K562 (cell line): Measurements from ENCODE around the gene CLDN1. TPM values are rescaled to one million over a fixed set of nuclear protein-coding genes. Genes with fewer than 3 reads are reported as not detected.

Experiments
- ATAC-seq: fragments of 200-7000 bp; cut with Tn5 transposase; 3 replicates; pipeline ENCODE4 v1.9.1; 2020; ENCODE audit warnings: moderate library complexity
- BruUV-seq: library from RNA; stranded (reverse); fragments of 400-500 nt; replicated peaks from 2 replicates; lab custom pipeline; 2021; lab: Mats Ljungman, UMichigan
- CTCF ChIA-PET: fragments of 300-600 bp; formaldehyde crosslinking; extraction: SDS; loops from one replicate; lab custom pipeline; 2021; ENCODE audit warnings: low intra/inter-chr PET ratio; lab: Yijun Ruan, JAX
- POLR2A ChIA-PET: fragments of 300-600, 350-650 bp; sonication (Branson Sonifier 250); formaldehyde crosslinking; extraction: SDS; loops from one replicate; lab custom pipeline; 2021; ENCODE audit warnings: antibody characterized with exemption, inconsistent platforms; lab: Yijun Ruan, JAX
- DNase-seq, 4 experiments: peaks; one replicate each; pipeline versions ENCODE4 v3.0.0 to v3.0.0-alpha.2; 2011 to 2018; ENCODE audit warnings: low spot score in 3 of 4, mixed read lengths in 3 of 4; ENCODE audit errors: extremely low read depth in 1 of 4
- FAIRE-seq: peaks from 2 replicates; lab custom pipeline; 2011; peaks lifted over from hg19 to GRCh38; lab: Jason Lieb, UNC
- H2AFZ ChIP-seq: 2 replicates; pipeline ENCODE4 v1.6.0; 2011; ENCODE audit warnings: low read depth, low read length, control low read depth, inconsistent platforms
- H3K27ac ChIP-seq: fragments of 200-600 bp; 3 replicates; pipeline ENCODE4 v1.8.0; 2011; ENCODE audit warnings: low read depth, mild to moderate bottlenecking, control low read depth, inconsistent platforms, low read length, moderate library complexity, mixed read lengths; ENCODE audit errors: extremely low read depth
- H3K27me3 ChIP-seq, 2 experiments: fragments of 300-600 bp in 1 of 2; 2 replicates in 1 of 2; 3 replicates in 1 of 2; pipeline versions ENCODE4 v1.6.0 to v1.8.0; 2011; ENCODE audit warnings: inconsistent platforms in 2 of 2, low read length in 2 of 2, mild to moderate bottlenecking in 1 of 2, mixed read lengths in 1 of 2, moderate library complexity in 1 of 2; ENCODE audit not compliant: control insufficient read depth in 2 of 2, insufficient read depth in 2 of 2
- H3K36me3 ChIP-seq: fragments of 300-600 bp; 3 replicates; pipeline ENCODE4 v1.8.0; 2011; ENCODE audit warnings: mild to moderate bottlenecking, low read length, inconsistent platforms; ENCODE audit not compliant: control insufficient read depth, insufficient read depth
- H3K4me1 ChIP-seq, 2 experiments: fragments of 200-600 bp in 1 of 2; replicated peaks in 1 of 2; 2 replicates in 1 of 2; 3 replicates in 1 of 2; pipeline versions ENCODE4 v1.5.1 to v1.8.0; 2011; ENCODE audit warnings: inconsistent platforms in 2 of 2, low read length in 2 of 2, mild to moderate bottlenecking in 1 of 2, mixed read lengths in 1 of 2, moderate library complexity in 1 of 2; ENCODE audit not compliant: control insufficient read depth in 2 of 2, insufficient read depth in 2 of 2
- H3K4me2 ChIP-seq: 2 replicates; pipeline ENCODE4 v1.6.1; 2011; ENCODE audit warnings: low read length, control low read depth, inconsistent platforms, mixed read lengths; ENCODE audit not compliant: insufficient read depth
- H3K4me3 ChIP-seq: fragments of 200-600 bp; sonication (generic), shearing (Covaris generic); 2 replicates; pipeline ENCODE4 v1.5.1; 2016; ENCODE audit warnings: control low read depth, inconsistent platforms
- H3K79me2 ChIP-seq: fragments of 200-600 bp; 3 replicates; pipeline ENCODE4 v1.8.0; 2011; ENCODE audit warnings: low read length, inconsistent platforms; ENCODE audit not compliant: control insufficient read depth, insufficient read depth
- H3K9ac ChIP-seq, 2 experiments: 2 replicates each; pipeline versions ENCODE4 v1.6.0 to v1.6.1; 2011; ENCODE audit warnings: low read depth in 2 of 2, low read length in 2 of 2, control low read depth in 1 of 2, inconsistent platforms in 1 of 2, mild to moderate bottlenecking in 1 of 2, mixed read lengths in 1 of 2; ENCODE audit not compliant: insufficient read depth in 1 of 2
- H3K9me1 ChIP-seq: one replicate; pipeline ENCODE4 v1.6.0; 2011; ENCODE audit warnings: inconsistent platforms, mild to moderate bottlenecking, low read length, moderate library complexity; ENCODE audit not compliant: control insufficient read depth, insufficient read depth
- H3K9me3 ChIP-seq: replicated peaks from 2 replicates; pipeline ENCODE4 v1.5.1; 2011; ENCODE audit warnings: low read depth, low read length, inconsistent platforms; ENCODE audit not compliant: control insufficient read depth, insufficient read depth
- H4K20me1 ChIP-seq: replicated peaks from 2 replicates; pipeline ENCODE4 v1.6.1; 2011; ENCODE audit warnings: low read length, inconsistent platforms, mixed read lengths; ENCODE audit not compliant: control insufficient read depth, insufficient read depth
- ETV5 ChIP-seq: sonication (generic); formaldehyde crosslinking; IDR thresholded peaks from 2 replicates; pipeline ENCODE4 v1.4.0; 2020; ENCODE audit warnings: low read depth, mild to moderate bottlenecking, missing genetic modification reagents
- IRF9 ChIP-seq: fragments of 450-650 bp; IDR thresholded peaks from 2 replicates; pipeline ENCODE4 v1.6.1; 2016; ENCODE audit warnings: missing biosample characterization, missing genetic modification characterization
- JUND ChIP-seq, 2 experiments: IDR thresholded peaks; 2 replicates in 1 of 2; 3 replicates in 1 of 2; pipeline ENCODE4 v1.6.1; 2011; ENCODE audit warnings: borderline replicate concordance in 2 of 2, low read depth in 2 of 2, low read length in 2 of 2, improper control_type of control experiment in 1 of 2, missing biosample characterization in 1 of 2, missing genetic modification characterization in 1 of 2, missing genetic modification reagents in 1 of 2
- NFE2L1 ChIP-seq: fragments of 450-650 bp; IDR thresholded peaks from 2 replicates; pipeline ENCODE4 v1.6.1; 2016; ENCODE audit warnings: missing genetic modification characterization, low read depth, mild to moderate bottlenecking, missing compliant biosample characterization, moderate library complexity, borderline replicate concordance
- NONO ChIP-seq, 2 experiments: fragments of 200-400 bp in 1 of 2; fragments of 450-650 bp in 1 of 2; formaldehyde crosslinking in 1 of 2; IDR thresholded peaks; 2 replicates each; pipeline ENCODE4 v1.6.1; 2017; ENCODE audit warnings: low read depth in 2 of 2, mild to moderate bottlenecking in 2 of 2, moderate library complexity in 2 of 2, low read length in 1 of 2
- TGIF2 ChIP-seq: sonication (generic); formaldehyde crosslinking; IDR thresholded peaks from 2 replicates; pipeline ENCODE4 v1.8.1; 2022; ENCODE audit warnings: mild to moderate bottlenecking, missing genetic modification reagents, moderate library complexity
- THAP7 ChIP-seq: fragments of 250-450 bp; sonication (Bioruptor Pico); IDR thresholded peaks from 2 replicates; pipeline ENCODE4 v1.5.0; 2021
- XRCC5 ChIP-seq: fragments of 200-400 bp; formaldehyde crosslinking; IDR thresholded peaks from 2 replicates; pipeline ENCODE4 v1.6.1; 2017; ENCODE audit warnings: low read depth, mild to moderate bottlenecking, low read length
- ZBTB2 ChIP-seq: fragments of 450-650 bp; IDR thresholded peaks from 2 replicates; pipeline ENCODE4 v1.6.1; 2016; ENCODE audit warnings: antibody characterized with exemption
- ZBTB34 ChIP-seq: fragments of 250-450 bp; sonication (Bioruptor Pico); IDR thresholded peaks from 2 replicates; pipeline ENCODE4 v1.8.0; 2021; ENCODE audit warnings: mild to moderate bottlenecking, moderate library complexity
- ZNF740 ChIP-seq, 3 experiments: fragments of 200-800 bp in 1 of 3; sonication (Bioruptor generic) in 1 of 3; sonication (generic) in 1 of 3; formaldehyde crosslinking in 1 of 3; IDR thresholded peaks; 2 replicates each; pipeline versions ENCODE4 v1.6.1 to v1.8.0; 2016 to 2022; ENCODE audit warnings: mild to moderate bottlenecking in 2 of 3, missing compliant biosample characterization in 2 of 3, missing genetic modification characterization in 2 of 3, missing genetic modification reagents in 1 of 3
- whole genome bisulfite sequencing: fragments of 100-300 bp; shearing (Covaris generic); methylation state at CpG from one replicate; pipeline ENCODE4 v1.1.6; 2016; ENCODE audit warnings: low coverage, mixed read lengths; ENCODE audit not compliant: insufficient coverage; ENCODE audit errors: missing lambda C conversion rate; 5-methylcytosine and 5-hydroxymethylcytosine counted together
- in situ Hi-C: fragments of 300-500 bp; cut with MboI; formaldehyde crosslinking; loops from 4 replicates; pipeline ENCODE4 v1.15.0; 2018; ENCODE audit warnings: inconsistent platforms, mixed read lengths
- intact Hi-C: fragments of 100-400 bp; cut with micrococcal nuclease; formaldehyde crosslinking; loops from 2 replicates; pipeline ENCODE4 v1.14.2; 2022
- polyA plus RNA-seq, 8 experiments: library from polyadenylated mRNA; depleted of rRNA in 4 of 8; stranded (reverse) in 5 of 8; unstranded in 3 of 8; fragments of >200 nt; fragmentation: Nextera tagmentation in 2 of 8; fragmentation: Illumina TruSeq in 1 of 8; extraction: Ambion mirVana in 2 of 8; extraction: Trizol in 1 of 8; gene quantifications; 2 replicates each; pipeline versions ENCODE4 v1.2.1 to v1.2.3, GENCODE V29; 2011 to 2014; ENCODE audit warnings: inconsistent platforms in 1 of 8, missing spikeins in 1 of 8
- total RNA-seq, 7 experiments: library from RNA; depleted of rRNA in 6 of 7; stranded (reverse); fragments of >200 nt in 6 of 7; fragmentation: Illumina TruSeq in 2 of 7; extraction: Trizol in 2 of 7; gene quantifications; 2 replicates each; pipeline versions ENCODE4 v1.2.1 to v1.2.3, GENCODE V29; 2011 to 2021; ENCODE audit warnings: low replicate concordance in 1 of 7

Gene CLDN1
- total and polyA plus RNA-seq, 9 of the 15 experiments (the other 6 are each of a cell fraction or from before 2014, with no cell fraction given), result 0.16 TPM; not detected in 8

GRCh38 chr3:190320594-190321362, 1.5 kb downstream of the CLDN1 start (continued):
- TF ChIP-seq ZBTB34 (CRISPR knock-in tag) (no peak), IRF9 (tag) (no peak), ZBTB2 (no peak)

GRCh38 chr3:190319660-190320059, 2.6 kb downstream of the CLDN1 start:
- CTCF ChIA-PET, result no interaction called here
- H3K4me1 ChIP-seq, result peaks cover 0 to 5% of the 10 kb centered on the region in 2 experiments; a peak in 1 of 5 replicates
- H3K9me3 ChIP-seq, result no peaks in the 10 kb centered on the region
- DNase-seq (no peak), FAIRE-seq (no peak), ATAC-seq (no peak)
- no peak overlapping the region for H3K27ac ChIP-seq
- intact Hi-C loops, result loop anchor here (5.0 kb wide), 1 partner anchor 352 kb away; no protein-coding TSS in a partner anchor
- POLR2A ChIA-PET, result no interaction called here
- in situ Hi-C loops, result no loop called here
- no peaks in the 10 kb centered on the region for H4K20me1 ChIP-seq
- no peak overlapping the region for H2AFZ ChIP-seq
- H3K9me1 ChIP-seq, result no peaks in the 10 kb centered on the region
- no peak overlapping the region for H3K4me3 ChIP-seq
- no peak overlapping the region for H3K4me2 ChIP-seq
- BruUV-seq, result no TSS peak
- no peaks in the 10 kb centered on the region for H3K79me2 ChIP-seq
- 0% methylated on average over 4 of the region's 4 CpGs for WGBS
- H3K27me3 ChIP-seq, result no peaks in the 10 kb centered on the region
- no peak overlapping the region for H3K9ac ChIP-seq
- no peaks in the 10 kb centered on the region for H3K36me3 ChIP-seq
- TF ChIP-seq NFE2L1 (tag) (no peak), JUND (IDR thresholded peaks at IDR 0.05; ENCODE audit: borderline replicate concordance, low read depth, low read length) (no peak), JUND (tag; IDR thresholded peaks at IDR 0.05; ENCODE audit: borderline replicate concordance, low read depth, low read length) (no peak), TGIF2 (CRISPR knock-in tag) (no peak), XRCC5 (no peak), THAP7 (no peak), NONO (IDR thresholded peaks at IDR 0.05; ENCODE audit: low read depth in 2 of 2, low read length in 1 of 2) (no peak), ETV5 (no peak), ZNF740 (CRISPR knock-in tag; IDR thresholded peaks at IDR 0.05) (no peak), ZNF740 (tag; IDR thresholded peaks at IDR 0.05) (no peak)
